Stimulated activated CD4-positive, alpha-beta T cell treated with anti-CD3 and anti-CD28 coated beads, Interleukin-4, amount 100 ng/mL, for 24 hours (primary cell): ENCODE measurements around the gene DCAF11.
A peak's percentile ranks its signal among the peaks of the same experiment; 100 is the strongest.

Experiments used
- DNase-seq: peaks from one replicate; pipeline ENCODE4 v3.0.0-alpha.2; 2020

DCAF11 gene

DNA sequence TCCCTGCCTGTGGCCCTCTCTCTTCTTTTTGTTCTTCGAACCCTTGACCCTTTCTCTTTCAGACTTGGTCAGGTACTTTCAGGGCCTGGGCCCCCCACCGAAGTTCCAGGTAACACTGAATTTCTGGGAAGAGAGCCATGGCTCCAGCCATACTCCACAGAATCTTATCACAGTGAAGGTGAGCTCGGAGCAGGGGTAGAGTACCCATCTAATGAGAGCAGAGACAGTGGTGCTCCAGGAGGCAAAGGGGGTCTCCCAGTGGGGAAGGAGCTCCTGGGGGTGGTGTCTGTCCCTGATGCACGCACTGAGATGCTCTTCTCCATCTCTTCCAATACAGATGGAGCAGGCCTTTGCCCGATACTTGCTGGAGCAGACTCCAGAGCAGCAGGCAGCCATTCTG lies 51.2 kb downstream of the DCAF11 start:
- no peak for DNase-seq

DNA sequence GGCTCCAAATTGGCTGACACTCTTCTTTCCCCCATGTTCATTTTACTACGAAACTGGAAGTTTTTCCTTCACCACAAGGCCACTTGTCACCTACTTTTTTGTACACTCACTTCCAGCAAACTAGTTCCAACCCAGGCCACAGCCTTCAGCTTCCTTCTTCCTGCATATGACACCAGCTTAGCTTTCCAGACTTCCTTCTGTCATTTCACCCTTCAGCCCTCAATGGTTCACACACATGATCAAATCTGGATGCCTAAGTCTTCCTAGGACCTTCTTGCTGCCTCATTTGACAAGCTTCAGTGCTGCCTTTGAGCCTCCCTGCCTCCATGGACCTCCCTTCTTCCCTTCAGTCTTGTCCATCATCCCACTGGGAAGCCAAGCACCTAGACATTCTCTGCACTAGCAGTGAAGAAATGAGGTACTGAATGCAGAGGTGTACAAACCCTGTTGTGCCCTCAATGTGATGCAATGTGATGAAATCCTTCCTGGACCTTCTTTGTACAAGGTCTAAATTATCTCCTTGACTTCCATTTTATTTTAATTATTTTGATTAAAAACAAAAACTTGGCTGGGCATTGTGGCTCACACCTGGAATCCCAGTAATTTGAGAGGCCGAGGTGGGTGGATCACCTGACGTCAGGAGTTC lies 53.0 kb downstream of the DCAF11 start:
- DNase-seq = no peak

DNA sequence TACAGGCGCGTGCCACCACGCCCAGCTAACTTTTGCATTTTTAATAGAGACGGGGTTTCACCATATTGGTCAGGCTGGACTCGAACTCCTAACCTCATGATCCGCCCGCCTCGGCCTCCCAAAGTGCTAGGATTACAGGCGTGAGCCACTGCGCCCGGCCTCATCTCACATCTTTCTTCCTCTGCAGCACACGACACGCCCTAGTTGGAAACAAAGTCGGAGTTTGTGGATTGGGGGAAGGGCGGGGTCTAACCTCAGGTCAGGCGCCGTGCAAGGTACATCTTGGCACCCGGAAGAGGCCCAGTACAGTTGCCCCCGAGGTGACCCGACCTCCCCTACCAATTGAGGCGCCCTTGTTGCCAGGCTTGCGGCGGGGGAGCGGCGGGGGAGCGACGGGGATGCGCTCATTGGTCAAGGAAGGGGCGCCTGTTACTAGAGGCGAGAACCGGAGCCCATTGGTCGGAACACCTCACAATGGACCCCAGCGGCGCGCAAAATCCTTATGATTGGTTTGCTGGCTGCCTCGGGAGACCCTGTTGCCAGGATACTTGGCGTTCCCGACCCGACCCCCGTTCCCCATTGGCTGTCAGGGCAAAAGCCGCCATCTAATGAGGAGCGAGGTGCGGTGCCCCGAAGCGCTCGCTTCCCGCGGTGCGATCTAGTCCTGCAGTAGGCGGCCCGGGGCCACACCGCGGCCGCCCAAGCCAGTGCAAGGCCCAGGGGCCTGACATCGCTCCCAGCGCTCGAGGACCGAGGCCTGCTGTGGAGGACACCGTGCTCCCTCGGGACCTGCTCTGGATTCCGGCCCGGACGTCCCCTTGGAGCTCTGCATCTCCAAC lies 57.1 kb downstream of the DCAF11 start, which contains the start of gene REC8:
TSS of gene REC8 (plus strand) at position 659 of the 839 bp plus-strand sequence. CDS start 473 bp downstream, outside the sequence.
- peak; percentile 70 for DNase-seq

DNA sequence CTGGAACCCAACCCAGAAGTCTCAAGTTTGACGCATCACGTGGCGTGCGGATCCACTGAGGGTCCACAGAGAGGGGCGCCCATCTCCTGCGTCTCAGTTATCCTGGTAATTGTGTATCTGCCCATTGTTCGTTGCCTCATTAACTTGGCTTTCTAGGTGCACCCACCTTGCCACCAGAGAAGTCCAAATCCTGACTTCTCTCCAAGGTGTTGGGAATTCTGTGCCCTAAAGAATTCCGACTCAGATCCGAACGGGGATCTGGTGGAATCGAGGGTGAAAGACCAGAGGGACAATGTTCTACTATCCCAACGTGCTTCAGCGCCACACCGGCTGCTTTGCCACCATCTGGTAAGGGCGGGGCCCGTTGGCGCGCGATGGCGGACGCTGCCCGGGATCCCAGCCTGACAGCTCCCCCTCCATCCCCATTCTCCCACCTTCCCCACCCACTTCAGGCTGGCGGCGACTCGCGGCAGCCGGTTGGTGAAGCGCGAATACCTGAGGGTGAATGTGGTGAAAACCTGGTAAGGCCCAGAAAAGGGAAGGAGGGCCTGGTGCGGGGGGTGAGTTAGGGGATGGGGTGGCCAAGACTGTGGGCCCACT lies 57.8 kb downstream of the DCAF11 start:
- DNase-seq = no peak

DNA sequence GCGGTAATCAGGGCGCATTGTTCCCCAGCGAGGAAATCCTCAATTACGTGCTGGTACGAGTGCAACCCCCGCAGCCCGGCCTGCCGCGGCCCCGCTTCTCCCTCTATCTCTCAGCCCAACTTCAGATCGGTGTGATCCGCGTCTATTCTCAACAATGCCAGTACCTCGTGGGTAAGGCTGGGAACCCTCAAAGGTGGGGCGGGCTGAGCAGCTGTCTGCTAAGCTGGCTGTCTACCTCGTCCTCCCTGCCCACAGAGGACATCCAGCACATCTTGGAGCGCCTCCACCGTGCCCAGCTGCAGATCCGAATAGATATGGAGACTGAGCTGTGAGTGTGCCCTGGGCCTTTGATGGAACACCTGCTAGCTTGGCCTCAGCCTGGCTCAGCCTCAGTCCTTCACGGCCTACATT lies 58.3 kb downstream of the DCAF11 start:
- no peak for DNase-seq
